Colonic mucosa (tissue), 4 donors: Measurements from ENCODE around the gene DEFB124. TPM values are rescaled to one million over a fixed set of nuclear protein-coding genes. Genes with fewer than 3 reads are reported as not detected.
"Not testable (repeated sequence)": the region's sequence is repeated elsewhere in the genome, so short reads cannot be mapped to it uniquely, and the experiment has no call there.

Experiments
- DNase-seq: peaks from one replicate; pipeline ENCODE4 v3.0.0-alpha.2; 2020
- H3K27ac ChIP-seq: fragments of 200-600 bp; one replicate; pipeline ENCODE4 v1.8.0; 2021
- H3K27me3 ChIP-seq: fragments of 200-600 bp; one replicate; pipeline ENCODE4 v1.8.0; 2021
- H3K36me3 ChIP-seq: fragments of 200-600 bp; one replicate; pipeline ENCODE4 v1.8.0; 2021
- H3K4me1 ChIP-seq: fragments of 200-600 bp; one replicate; pipeline ENCODE4 v1.8.0; 2021; ENCODE audit warnings: mild to moderate bottlenecking
- H3K4me3 ChIP-seq: fragments of 200-600 bp; one replicate; pipeline ENCODE4 v1.8.0; 2021
- H3K9ac ChIP-seq, 2 donors: one replicate each; pipeline ENCODE4 v1.7.0; 2013; ENCODE audit warnings: control low read depth in 2 of 2, low read depth in 2 of 2, low read length in 2 of 2
- H3K9me3 ChIP-seq: fragments of 200-600 bp; one replicate; pipeline ENCODE4 v1.8.0; 2021
- CTCF ChIP-seq: fragments of 200-600 bp; IDR thresholded peaks from one replicate; pipeline ENCODE4 v1.8.0; 2022; ENCODE audit warnings: antibody characterized with exemption, mild to moderate bottlenecking
- intact Hi-C: fragments of 100-400 bp; cut with DNase I; formaldehyde crosslinking; loops from one replicate; pipeline ENCODE4 v1.14.1; 2022
- total RNA-seq, 2 donors: library from RNA; stranded (reverse); fragmentation: NEBNext Ultra II Directional in 1 of 2; extraction: Animal tissue kit (Norgen Biotek cat#: 25700) in 1 of 2; gene quantifications; one replicate each; pipeline ENCODE4 v1.2.1, GENCODE V29; 2021
- donor health status: healthy.
- donor health status: DM: no; HTN: no; CAD: no.
- donor health status: DM: no; HTN: no; CAD: no.

The DEFB124 gene
- total RNA-seq, 2 donors from 2014 or later, result not detected

- H3K9me3 ChIP-seq, result no peaks in the 10 kb centered on the region
- H3K27me3 ChIP-seq, result no peaks in the 10 kb centered on the region
- H3K4me3 ChIP-seq, result no peak overlapping the region
- no peaks in the 10 kb centered on the region for H3K36me3 ChIP-seq
- intact Hi-C loops, result no loop called here
- no peak overlapping the region for H3K27ac ChIP-seq
- no peaks in the 10 kb centered on the region for H3K4me1 ChIP-seq
- TF ChIP-seq CTCF, result no peak
- no peak for DNase-seq
- no peak overlapping the region for H3K9ac ChIP-seq
Measured at GRCh38 chr20:31508517-31509244, 33.8 kb upstream of the DEFB124 start.

- no peaks in the 10 kb centered on the region for H3K4me1 ChIP-seq
- no peak for DNase-seq
- no peak overlapping the region for H3K4me3 ChIP-seq
- no peak overlapping the region for H3K9ac ChIP-seq
- no peak for TF ChIP-seq CTCF
- H3K9me3 ChIP-seq, result no peaks in the 10 kb centered on the region
- H3K27me3 ChIP-seq, result no peaks in the 10 kb centered on the region
- intact Hi-C loops, result no loop called here
- no peaks in the 10 kb centered on the region for H3K36me3 ChIP-seq
- no peak overlapping the region for H3K27ac ChIP-seq
Measured at GRCh38 chr20:31505903-31506302, 31.0 kb upstream of the DEFB124 start.

- H3K36me3 ChIP-seq, H3K27ac ChIP-seq, H3K4me1 ChIP-seq, H3K9me3 ChIP-seq, H3K9ac ChIP-seq, H3K4me3 ChIP-seq, H3K27me3 ChIP-seq: not testable (repeated sequence)
- peak; percentile 88 for TF ChIP-seq CTCF
- DNase-seq, result peak; percentile 79
- intact Hi-C loops, result loop anchor here (2.0 kb wide), 1 partner anchor 42 kb away; no protein-coding TSS in a partner anchor
Measured at GRCh38 chr20:31502884-31503673, 28.2 kb upstream of the DEFB124 start.

GRCh38 chr20:31500527-31500926 is 25.6 kb upstream of the DEFB124 start:
- H3K4me1 ChIP-seq, result no peaks in the 10 kb centered on the region
- H3K36me3 ChIP-seq, result no peaks in the 10 kb centered on the region
- no peak overlapping the region for H3K9ac ChIP-seq
- H3K9me3 ChIP-seq, result no peaks in the 10 kb centered on the region
- DNase-seq, result no peak
- intact Hi-C loops, result no loop called here
- TF ChIP-seq CTCF, result no peak
- no peak overlapping the region for H3K4me3 ChIP-seq
- H3K27me3 ChIP-seq, result no peaks in the 10 kb centered on the region
- no peak overlapping the region for H3K27ac ChIP-seq

GRCh38 chr20:31497838-31498540 is 23.1 kb upstream of the DEFB124 start:
- Histone ChIP-seq H3K9me3 (no peaks in the 10 kb centered on the region), H3K9ac (no peak overlapping the region), H3K27me3 (no peaks in the 10 kb centered on the region), H3K4me3 (no peak overlapping the region), H3K4me1 (no peaks in the 10 kb centered on the region), H3K27ac (no peak overlapping the region), H3K36me3 (no peaks in the 10 kb centered on the region)
- intact Hi-C loops, result no loop called here
- no peak for TF ChIP-seq CTCF
- no peak for DNase-seq
